ENCODE results near the gene EXOC4.

The EXOC4 gene

GRCh38 chr7:133290041-133290440 lies 37.2 kb downstream of the EXOC4 start:
- TF ChIP-seq, protein P1, sequence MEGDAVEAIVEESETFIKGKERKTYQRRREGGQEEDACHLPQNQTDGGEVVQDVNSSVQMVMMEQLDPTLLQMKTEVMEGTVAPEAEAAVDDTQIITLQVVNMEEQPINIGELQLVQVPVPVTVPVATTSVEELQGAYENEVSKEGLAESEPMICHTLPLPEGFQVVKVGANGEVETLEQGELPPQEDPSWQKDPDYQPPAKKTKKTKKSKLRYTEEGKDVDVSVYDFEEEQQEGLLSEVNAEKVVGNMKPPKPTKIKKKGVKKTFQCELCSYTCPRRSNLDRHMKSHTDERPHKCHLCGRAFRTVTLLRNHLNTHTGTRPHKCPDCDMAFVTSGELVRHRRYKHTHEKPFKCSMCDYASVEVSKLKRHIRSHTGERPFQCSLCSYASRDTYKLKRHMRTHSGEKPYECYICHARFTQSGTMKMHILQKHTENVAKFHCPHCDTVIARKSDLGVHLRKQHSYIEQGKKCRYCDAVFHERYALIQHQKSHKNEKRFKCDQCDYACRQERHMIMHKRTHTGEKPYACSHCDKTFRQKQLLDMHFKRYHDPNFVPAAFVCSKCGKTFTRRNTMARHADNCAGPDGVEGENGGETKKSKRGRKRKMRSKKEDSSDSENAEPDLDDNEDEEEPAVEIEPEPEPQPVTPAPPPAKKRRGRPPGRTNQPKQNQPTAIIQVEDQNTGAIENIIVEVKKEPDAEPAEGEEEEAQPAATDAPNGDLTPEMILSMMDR (IDR thresholded peaks at IDR 0.05; ENCODE audit: low read depth, low read length) = no peak
- DNase-seq (ENCODE audit: low read depth in 2 of 2) = peak in 1 of 2 donors; percentile 56
- H3K4me3 ChIP-seq (replicated peaks in 1 of 2; ENCODE audit: low read depth in 2 of 2, low read length in 2 of 2) = no peak overlapping the region

GRCh38 chr7:133290676-133291333 lies 37.9 kb downstream of the EXOC4 start:
- peak in 1 of 2 donors; percentile 28 for DNase-seq (ENCODE audit: low read depth in 2 of 2)
- TF ChIP-seq, protein P1 (IDR thresholded peaks at IDR 0.05; ENCODE audit: low read depth, low read length) = no peak
- no peak overlapping the region for H3K4me3 ChIP-seq (replicated peaks in 1 of 2; ENCODE audit: low read depth in 2 of 2, low read length in 2 of 2)

GRCh38 chr7:133292631-133293030 lies 39.8 kb downstream of the EXOC4 start:
- no peak overlapping the region for H3K4me3 ChIP-seq (replicated peaks in 1 of 2; ENCODE audit: low read depth in 2 of 2, low read length in 2 of 2)
- no peak for DNase-seq (ENCODE audit: low read depth in 2 of 2)
- TF ChIP-seq, protein P1 (IDR thresholded peaks at IDR 0.05; ENCODE audit: low read depth, low read length) = no peak

DNA sequence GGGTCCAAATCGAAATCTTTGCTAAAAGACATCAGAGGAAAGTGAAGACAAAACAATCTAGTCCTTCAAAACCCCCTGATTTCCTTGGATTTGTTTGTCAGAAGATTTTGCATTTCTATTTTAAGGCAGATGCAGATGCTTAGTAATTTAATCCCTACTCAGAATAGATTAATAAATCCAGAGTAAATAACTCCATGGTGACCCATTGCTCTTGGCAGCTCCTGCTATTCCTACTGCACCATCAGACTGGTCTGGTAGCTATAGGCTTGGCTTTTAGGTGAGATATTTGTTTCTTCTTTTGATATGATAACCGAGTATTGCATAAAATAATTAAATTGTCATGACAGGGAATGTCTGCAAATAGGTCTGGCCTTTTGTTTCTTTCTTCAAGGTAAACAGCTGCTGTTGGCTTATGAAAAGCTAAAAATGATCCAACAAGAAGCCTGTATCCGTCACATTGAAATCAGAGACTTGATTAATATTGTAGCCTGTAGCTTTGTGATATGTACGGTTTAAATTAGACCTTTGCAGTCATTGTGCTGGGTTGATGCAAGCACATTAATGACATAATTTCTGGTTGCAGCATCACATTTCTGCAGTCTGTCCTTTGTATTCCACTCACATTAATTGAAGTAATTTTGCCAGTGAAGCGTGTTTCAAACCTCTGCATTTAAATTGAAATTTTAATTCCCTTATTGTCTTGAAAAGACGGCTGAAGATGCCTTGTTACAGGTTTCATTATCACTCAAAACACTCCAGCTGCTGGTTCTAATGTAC lies 40.7 kb downstream of the EXOC4 start:
- no peak overlapping the region for H3K4me3 ChIP-seq (replicated peaks in 1 of 2; ENCODE audit: low read depth in 2 of 2, low read length in 2 of 2)
- DNase-seq (ENCODE audit: low read depth in 2 of 2) = no peak
- TF ChIP-seq, protein P1 (IDR thresholded peaks at IDR 0.05; ENCODE audit: low read depth, low read length) = no peak

GRCh38 chr7:133294234-133294633 lies 41.4 kb downstream of the EXOC4 start:
- H3K4me3 ChIP-seq (replicated peaks in 1 of 2; ENCODE audit: low read depth in 2 of 2, low read length in 2 of 2) = no peak overlapping the region
- DNase-seq (ENCODE audit: low read depth in 2 of 2) = no peak
- TF ChIP-seq, protein P1 (IDR thresholded peaks at IDR 0.05; ENCODE audit: low read depth, low read length) = no peak

GRCh38 chr7:133295484-133295883 lies 42.6 kb downstream of the EXOC4 start:
- TF ChIP-seq, protein P1 (IDR thresholded peaks at IDR 0.05; ENCODE audit: low read depth, low read length) = no peak
- no peak overlapping the region for H3K4me3 ChIP-seq (replicated peaks in 1 of 2; ENCODE audit: low read depth in 2 of 2, low read length in 2 of 2)
- DNase-seq (ENCODE audit: low read depth in 2 of 2) = no peak

Data from cardiac fibroblast (primary cell).